GM21526 (cell line): Measurements from ENCODE around the gene SPIN3.
"Not testable (repeated sequence)": the region's sequence is repeated elsewhere in the genome, so short reads cannot be mapped to it uniquely, and the experiment has no call there.

Experiments used
- ATAC-seq: cut with Tn5 transposase; IDR thresholded peaks from one replicate; pipeline ENCODE4 v1.9.1; 2021; ENCODE audit warnings: moderate library complexity; ENCODE audit not compliant: unreplicated experiment, low FRiP score

SPIN3 gene

GRCh38 chrX:56995271-56995994, at the start of gene SPIN3:
Gene SPIN3 (minus strand): TSS chrX:56995541. CDS start chrX:56994947, 594 bp downstream.
- ATAC-seq = peak; percentile 92

GRCh38 chrX:57044245-57044644, 48.9 kb upstream of the SPIN3 start:
- ATAC-seq = no peak

GRCh38 chrX:57037265-57037664, 41.9 kb upstream of the SPIN3 start:
- not testable (repeated sequence) for ATAC-seq

- peak; percentile 11 for ATAC-seq
Measured at GRCh38 chrX:56994375-56995270, 718 bp downstream of the SPIN3 start.

- no peak for ATAC-seq
Measured at GRCh38 chrX:56987741-56988140, 7.6 kb downstream of the SPIN3 start.

- no peak for ATAC-seq
Measured at GRCh38 chrX:56986138-56986537, 9.2 kb downstream of the SPIN3 start.

GRCh38 chrX:56978172-56978571, 17.2 kb downstream of the SPIN3 start:
- peak; percentile 97 for ATAC-seq

- no peak for ATAC-seq
Measured at GRCh38 chrX:56975611-56976010, 19.7 kb downstream of the SPIN3 start.

- ATAC-seq = no peak
Measured at GRCh38 chrX:56974408-56974807, 20.9 kb downstream of the SPIN3 start.

GRCh38 chrX:56969559-56969958, 25.8 kb downstream of the SPIN3 start:
- no peak for ATAC-seq

- ATAC-seq = no peak
Measured at GRCh38 chrX:56968980-56969379, 26.4 kb downstream of the SPIN3 start.

GRCh38 chrX:56963377-56963776, 32.0 kb downstream of the SPIN3 start:
- no peak for ATAC-seq

- ATAC-seq = no peak
Measured at GRCh38 chrX:56947699-56948098, 47.6 kb downstream of the SPIN3 start.

- not testable (repeated sequence) for ATAC-seq
Measured at GRCh38 chrX:56946201-56946600, 49.1 kb downstream of the SPIN3 start.

GRCh38 chrX:56945226-56945625, 50.1 kb downstream of the SPIN3 start:
- not testable (repeated sequence) for ATAC-seq

- no peak for ATAC-seq
Measured at GRCh38 chrX:56943264-56943663, 52.1 kb downstream of the SPIN3 start.
